Keratinocyte (primary cell): ENCODE data around the gene RB1. TPM values are rescaled to one million over a fixed set of nuclear protein-coding genes. Genes with fewer than 3 reads are reported as not detected.

Source experiments
- DNase-seq: peaks from one replicate; pipeline ENCODE4 v3.0.0-alpha.2; 2011; ENCODE audit warnings: low read depth, missing footprints, low spot score
- FAIRE-seq: peaks from 2 replicates; lab custom pipeline; 2011; peaks lifted over from hg19 to GRCh38; lab: Jason Lieb, UNC
- H2AFZ ChIP-seq: 2 replicates; pipeline ENCODE4 v1.6.0; 2012; ENCODE audit warnings: low read length, control low read depth, inconsistent platforms; ENCODE audit not compliant: control insufficient read depth
- H3K27ac ChIP-seq: 2 replicates; pipeline ENCODE4 v1.5.1; 2011; ENCODE audit warnings: low read length; ENCODE audit not compliant: control insufficient read depth, insufficient read depth
- H3K27me3 ChIP-seq: 3 replicates; pipeline ENCODE4 v1.6.0; 2011; ENCODE audit warnings: low read length; ENCODE audit not compliant: control insufficient read depth, insufficient read depth; ENCODE audit errors: extremely low read depth
- H3K36me3 ChIP-seq, 2 experiments: 2 replicates in 1 of 2; 3 replicates in 1 of 2; pipeline ENCODE4 v1.5.1; 2011; ENCODE audit warnings: low read length in 2 of 2, mild to moderate bottlenecking in 1 of 2; ENCODE audit not compliant: control insufficient read depth in 2 of 2, insufficient read depth in 2 of 2; ENCODE audit errors: extremely low read depth in 1 of 2
- H3K4me1 ChIP-seq: 3 replicates; pipeline ENCODE4 v1.5.1; 2011; ENCODE audit warnings: low read length; ENCODE audit not compliant: control insufficient read depth, insufficient read depth; ENCODE audit errors: extremely low read depth
- H3K4me2 ChIP-seq: 3 replicates; pipeline ENCODE4 v1.6.0; 2011; ENCODE audit warnings: low read depth, low read length; ENCODE audit not compliant: control insufficient read depth, insufficient read depth; ENCODE audit errors: extremely low read depth
- H3K4me3 ChIP-seq, 3 experiments: fragments of 200-600 bp in 1 of 3; sonication (generic) in 1 of 3; 2 replicates in 2 of 3; 3 replicates in 1 of 3; pipeline ENCODE4 v1.5.1; 2011 to 2016; ENCODE audit warnings: low read length in 3 of 3, mild to moderate bottlenecking in 3 of 3, control low read depth in 2 of 3, inconsistent platforms in 1 of 3, low read depth in 1 of 3, mixed read lengths in 1 of 3, mixed run types in 1 of 3, moderate library complexity in 1 of 3; ENCODE audit not compliant: control insufficient read depth in 2 of 3, insufficient read depth in 2 of 3; ENCODE audit errors: extremely low read depth in 1 of 3
- H3K79me2 ChIP-seq: 2 replicates; pipeline ENCODE4 v1.6.0; 2012; ENCODE audit warnings: low read length; ENCODE audit not compliant: control insufficient read depth, insufficient read depth
- H3K9ac ChIP-seq: 3 replicates; pipeline ENCODE4 v1.6.0; 2011; ENCODE audit warnings: low read length; ENCODE audit not compliant: control insufficient read depth, insufficient read depth; ENCODE audit errors: extremely low read depth
- H3K9me1 ChIP-seq: 3 replicates; pipeline ENCODE4 v1.6.0; 2011; ENCODE audit warnings: low read length; ENCODE audit not compliant: control insufficient read depth, insufficient read depth; ENCODE audit errors: extremely low read depth
- H3K9me3 ChIP-seq: 2 replicates; pipeline ENCODE4 v1.5.1; 2012; ENCODE audit warnings: low read depth, low read length; ENCODE audit not compliant: control insufficient read depth
- H4K20me1 ChIP-seq: 3 replicates; pipeline ENCODE4 v1.6.0; 2011; ENCODE audit warnings: low read length; ENCODE audit not compliant: control insufficient read depth, insufficient read depth; ENCODE audit errors: extremely low read depth
- EZH2 ChIP-seq: IDR thresholded peaks from one replicate; pipeline ENCODE4 v1.6.1; 2012; ENCODE audit warnings: inconsistent platforms, mild to moderate bottlenecking, low read length, moderate library complexity
- dilution Hi-C: fragments of 300-500 bp; cut with MboI; formaldehyde crosslinking; loops from one replicate; pipeline ENCODE4 v1.7.0; 2020; ENCODE audit warnings: low sequenced_read_pairs; ENCODE audit not compliant: extremely low pct_ligation_motif_present
- polyA plus RNA-seq, 5 experiments: library from polyadenylated mRNA; depleted of rRNA in 3 of 5; stranded (reverse) in 3 of 5; stranded (forward) in 1 of 5; unstranded in 1 of 5; fragments of >200 nt; gene quantifications; 1 replicate in 1 of 5; 2 replicates in 3 of 5; 3 replicates in 1 of 5; pipeline versions ENCODE4 v1.2.1 to v1.2.3, GENCODE V29; 2011 to 2012; ENCODE audit warnings: missing spikeins in 2 of 5, low read depth in 1 of 5, low replicate concordance in 1 of 5
- TF ChIP-seq, protein P1 (sequence below), 3 experiments: IDR thresholded peaks in 1 of 3; conservative IDR thresholded peaks in 1 of 3; optimal IDR thresholded peaks in 1 of 3; 2 replicates in 2 of 3; 3 replicates in 1 of 3; pipeline versions ENCODE3 to v1.5.1; 2011; ENCODE audit warnings: low read length in 3 of 3, mild to moderate bottlenecking in 3 of 3, moderate library complexity in 2 of 3, control low read depth in 1 of 3, inconsistent platforms in 1 of 3; ENCODE audit not compliant: insufficient read depth in 2 of 3; ENCODE audit errors: extremely low read depth in 1 of 3

The RB1 gene
- polyA plus RNA-seq, 1 donor (not counting 4 experiments of a cell fraction or from before 2014, with no cell fraction given), result 22.4 TPM

DNA sequence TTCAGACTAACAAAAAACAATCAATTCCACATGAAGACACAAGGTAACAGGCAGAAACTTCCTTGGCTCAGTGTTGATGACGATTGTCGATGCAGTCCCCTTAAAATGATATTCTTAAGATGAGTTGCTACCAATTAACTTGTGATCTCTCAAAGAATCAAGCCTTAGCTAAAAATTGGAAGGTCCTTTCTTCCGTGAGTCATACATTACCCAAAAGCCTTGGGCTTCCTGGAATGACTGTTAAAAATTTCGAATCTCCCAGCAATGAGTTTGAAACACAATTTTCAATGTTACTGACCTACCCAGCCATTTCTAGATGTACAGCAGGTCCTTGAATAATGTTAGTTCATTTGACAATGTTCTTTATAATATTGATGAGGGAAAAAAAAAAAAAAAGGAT is 28.0 kb upstream of the RB1 start:
- dilution Hi-C loops, result no loop called here
- H3K9ac ChIP-seq, result no peak overlapping the region
- no peak overlapping the region for H3K27ac ChIP-seq
- no peaks in the 10 kb centered on the region for H3K36me3 ChIP-seq
- H3K4me1 ChIP-seq, result no peaks in the 10 kb centered on the region
- no peak overlapping the region for H3K4me3 ChIP-seq
- H2AFZ ChIP-seq, result no peak overlapping the region
- H3K9me1 ChIP-seq, result no peaks in the 10 kb centered on the region
- no peaks in the 10 kb centered on the region for H3K27me3 ChIP-seq
- TF ChIP-seq, protein P1, sequence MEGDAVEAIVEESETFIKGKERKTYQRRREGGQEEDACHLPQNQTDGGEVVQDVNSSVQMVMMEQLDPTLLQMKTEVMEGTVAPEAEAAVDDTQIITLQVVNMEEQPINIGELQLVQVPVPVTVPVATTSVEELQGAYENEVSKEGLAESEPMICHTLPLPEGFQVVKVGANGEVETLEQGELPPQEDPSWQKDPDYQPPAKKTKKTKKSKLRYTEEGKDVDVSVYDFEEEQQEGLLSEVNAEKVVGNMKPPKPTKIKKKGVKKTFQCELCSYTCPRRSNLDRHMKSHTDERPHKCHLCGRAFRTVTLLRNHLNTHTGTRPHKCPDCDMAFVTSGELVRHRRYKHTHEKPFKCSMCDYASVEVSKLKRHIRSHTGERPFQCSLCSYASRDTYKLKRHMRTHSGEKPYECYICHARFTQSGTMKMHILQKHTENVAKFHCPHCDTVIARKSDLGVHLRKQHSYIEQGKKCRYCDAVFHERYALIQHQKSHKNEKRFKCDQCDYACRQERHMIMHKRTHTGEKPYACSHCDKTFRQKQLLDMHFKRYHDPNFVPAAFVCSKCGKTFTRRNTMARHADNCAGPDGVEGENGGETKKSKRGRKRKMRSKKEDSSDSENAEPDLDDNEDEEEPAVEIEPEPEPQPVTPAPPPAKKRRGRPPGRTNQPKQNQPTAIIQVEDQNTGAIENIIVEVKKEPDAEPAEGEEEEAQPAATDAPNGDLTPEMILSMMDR (optimal IDR thresholded peaks at IDR 0.05 in 1 of 3, IDR thresholded peaks at IDR 0.05 in 1 of 3, conservative IDR thresholded peaks at IDR 0.05 in 1 of 3; ENCODE audit: extremely low read depth in 1 of 3, insufficient read depth in 2 of 3, low read length in 3 of 3), result no peak
- TF ChIP-seq EZH2, result no peak
- no peak for FAIRE-seq
- no peak for DNase-seq
- no peak overlapping the region for H3K4me2 ChIP-seq
- no peaks in the 10 kb centered on the region for H3K9me3 ChIP-seq
- no peaks in the 10 kb centered on the region for H3K79me2 ChIP-seq
- H4K20me1 ChIP-seq, result no peaks in the 10 kb centered on the region

DNA sequence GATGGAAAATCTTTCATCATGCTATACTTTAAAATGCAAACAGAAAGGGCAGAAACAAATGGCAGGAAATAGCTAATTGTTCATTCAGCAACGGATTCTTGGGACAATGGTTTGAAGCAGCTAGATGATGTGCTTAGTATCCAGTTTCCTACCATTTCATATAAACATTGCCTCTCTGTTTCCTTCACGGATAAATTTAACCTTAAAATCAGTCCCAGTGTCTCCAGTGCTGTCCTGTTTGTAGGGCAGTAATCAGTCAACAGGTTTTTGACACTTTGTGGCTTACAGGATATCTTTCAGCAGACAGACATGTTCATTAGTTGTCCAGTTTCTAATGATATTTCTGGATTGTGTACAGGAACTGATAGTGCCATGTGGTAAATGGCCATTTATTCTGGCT is 24.7 kb upstream of the RB1 start:
- H3K79me2 ChIP-seq, result no peaks in the 10 kb centered on the region
- H4K20me1 ChIP-seq, result no peaks in the 10 kb centered on the region
- FAIRE-seq (no peak), DNase-seq (no peak)
- TF ChIP-seq, protein P1 (optimal IDR thresholded peaks at IDR 0.05 in 1 of 3, IDR thresholded peaks at IDR 0.05 in 1 of 3, conservative IDR thresholded peaks at IDR 0.05 in 1 of 3; ENCODE audit: extremely low read depth in 1 of 3, insufficient read depth in 2 of 3, low read length in 3 of 3), result no peak
- no peak for TF ChIP-seq EZH2
- no peaks in the 10 kb centered on the region for H3K9me3 ChIP-seq
- no peaks in the 10 kb centered on the region for H3K9me1 ChIP-seq
- H3K4me2 ChIP-seq, result no peak overlapping the region
- dilution Hi-C loops, result no loop called here
- no peak overlapping the region for H3K9ac ChIP-seq
- no peak overlapping the region for H3K4me3 ChIP-seq
- H2AFZ ChIP-seq, result no peak overlapping the region
- no peaks in the 10 kb centered on the region for H3K36me3 ChIP-seq
- no peaks in the 10 kb centered on the region for H3K4me1 ChIP-seq
- H3K27ac ChIP-seq, result no peak overlapping the region
- no peaks in the 10 kb centered on the region for H3K27me3 ChIP-seq
